ENCODE results near the gene TSPAN6.

GRCh38 chrX:100642290-100642689 is 5.7 kb upstream of the TSPAN6 start:
- TF ChIP-seq CTCF (conservative IDR thresholded peaks at IDR 0.05; ENCODE audit: low read depth, low read length), result no peak
- TF ChIP-seq RCOR1 (IDR thresholded peaks at IDR 0.05; ENCODE audit: insufficient replicate concordance, low read length), result no peak
- TF ChIP-seq POLR2A (IDR thresholded peaks at IDR 0.05; ENCODE audit: low read depth, low read length), result no peak
- no peak for TF ChIP-seq CHD1 (IDR thresholded peaks at IDR 0.05; ENCODE audit: low read depth, low read length)
- TF ChIP-seq USF2 (IDR thresholded peaks at IDR 0.05; ENCODE audit: low read depth, low read length), result no peak
- no peak for TF ChIP-seq RFX5 (IDR thresholded peaks at IDR 0.05; ENCODE audit: low read depth, low read length)

All from IMR-90 (cell line).